HCT116 (cell line): ENCODE measurements around the gene FBH1. TPM values are rescaled to one million over a fixed set of nuclear protein-coding genes. Genes with fewer than 3 reads are reported as not detected.

ENCODE experiments used
- ATAC-seq: fragments of 200-7000 bp; cut with Tn5 transposase; 2 replicates; pipeline ENCODE4 v1.9.1; 2020; ENCODE audit warnings: mild to moderate bottlenecking, moderate library complexity
- BruUV-seq: library from RNA; stranded (reverse); fragments of 400-500 nt; replicated peaks from 2 replicates; lab custom pipeline; 2021; lab: Mats Ljungman, UMichigan
- CTCF ChIA-PET: fragments of 300-600 bp; sonication (Branson Sonifier 250); formaldehyde crosslinking; loops from one replicate; lab custom pipeline; 2021; ENCODE audit warnings: antibody characterized with exemption; lab: Charles Lee
- POLR2A ChIA-PET: fragments of 300-600, 350-600 bp; sonication (Branson Sonifier 250); formaldehyde crosslinking; loops from one replicate; lab custom pipeline; 2021; ENCODE audit warnings: antibody characterized with exemption; lab: Charles Lee
- RAD21 ChIA-PET, 2 experiments: fragments of 300-600 bp; sonication (Branson Sonifier 250); formaldehyde crosslinking; loops; one replicate each; lab custom pipeline; 2023; ENCODE audit warnings: low total read pairs in 2 of 2; ENCODE audit not compliant: uncharacterized antibody in 2 of 2, unreplicated experiment in 2 of 2, low non-redundant PET in 1 of 2; lab: Charles Lee
- DNase-seq: peaks from one replicate; pipeline ENCODE4 v3.0.0-alpha.2; 2010; ENCODE audit warnings: low read depth, low spot score
- H2AFZ ChIP-seq: fragments of 200-600 bp; shearing (Covaris generic), sonication (generic); 2 replicates; pipeline ENCODE4 v1.6.1; 2017; ENCODE audit warnings: low read depth, mixed run types, mixed read lengths, antibody characterized with exemption, low read length; ENCODE audit not compliant: poor library complexity, severe bottlenecking
- H3K27ac ChIP-seq: 2 replicates; pipeline ENCODE4 v1.5.1; 2012; ENCODE audit warnings: low read depth, low read length
- H3K27me3 ChIP-seq: fragments of 200-600 bp; sonication (generic); 2 replicates; pipeline ENCODE4 v1.6.1; 2016; ENCODE audit warnings: mixed run types, low read length, mixed read lengths; ENCODE audit not compliant: insufficient read depth
- H3K36me3 ChIP-seq, 2 experiments: fragments of 200-500 bp in 1 of 2; fragments of 200-600 bp in 1 of 2; sonication (Bioruptor generic) in 1 of 2; sonication (generic) in 1 of 2; 2 replicates each; pipeline versions ENCODE4 v1.5.1 to v1.6.1; 2014 to 2016; ENCODE audit warnings: low read length in 2 of 2, inconsistent platforms in 1 of 2, mixed read lengths in 1 of 2, mixed run types in 1 of 2; ENCODE audit not compliant: insufficient read depth in 2 of 2, control insufficient read depth in 1 of 2
- H3K4me1 ChIP-seq, 2 experiments: fragments of 200-600 bp in 1 of 2; sonication (generic) in 1 of 2; 2 replicates each; pipeline versions ENCODE4 v1.5.1 to v1.6.1; 2012 to 2017; ENCODE audit warnings: low read length in 2 of 2, inconsistent platforms in 1 of 2, mild to moderate bottlenecking in 1 of 2, mixed read lengths in 1 of 2, mixed run types in 1 of 2, moderate library complexity in 1 of 2; ENCODE audit not compliant: insufficient read depth in 2 of 2, control insufficient read depth in 1 of 2
- H3K4me2 ChIP-seq: fragments of 200-600 bp; sonication (generic); 2 replicates; pipeline ENCODE4 v1.6.1; 2017; ENCODE audit warnings: mixed run types, low read length, mixed read lengths
- H3K4me3 ChIP-seq, 2 experiments: fragments of 200-600 bp in 1 of 2; sonication (generic) in 1 of 2; replicated peaks in 1 of 2; 2 replicates each; pipeline ENCODE4 v1.5.1; 2011 to 2016; ENCODE audit warnings: low read length in 2 of 2, control low read depth in 1 of 2, low read depth in 1 of 2, mild to moderate bottlenecking in 1 of 2, mixed read lengths in 1 of 2, mixed run types in 1 of 2
- H3K79me2 ChIP-seq: fragments of 200-600 bp; sonication (generic); 2 replicates; pipeline ENCODE4 v1.6.1; 2017; ENCODE audit warnings: mild to moderate bottlenecking, mixed run types, low read length, moderate library complexity, mixed read lengths; ENCODE audit not compliant: insufficient read depth
- H3K9ac ChIP-seq: fragments of 200-600 bp; sonication (generic); 2 replicates; pipeline ENCODE4 v1.6.1; 2016; ENCODE audit warnings: low read length, mixed read lengths
- H3K9me2 ChIP-seq: fragments of 200-600 bp; sonication (generic), shearing (Covaris generic); 2 replicates; pipeline ENCODE4 v1.6.1; 2017; ENCODE audit warnings: mixed run types, mild to moderate bottlenecking, moderate library complexity; ENCODE audit not compliant: insufficient read depth
- H3K9me3 ChIP-seq, 2 experiments: fragments of 200-500 bp in 1 of 2; fragments of 200-600 bp in 1 of 2; sonication (Bioruptor generic) in 1 of 2; sonication (generic) in 1 of 2; 2 replicates each; pipeline ENCODE4 v1.6.1; 2014 to 2017; ENCODE audit warnings: low read length in 2 of 2, mixed read lengths in 2 of 2, inconsistent platforms in 1 of 2, low read depth in 1 of 2, mild to moderate bottlenecking in 1 of 2, mixed run types in 1 of 2, moderate library complexity in 1 of 2; ENCODE audit not compliant: control insufficient read depth in 1 of 2, insufficient read depth in 1 of 2
- H4K20me1 ChIP-seq: fragments of 200-600 bp; sonication (generic), shearing (Covaris generic); 2 replicates; pipeline ENCODE4 v1.6.1; 2017; ENCODE audit warnings: mixed run types, mild to moderate bottlenecking, moderate library complexity; ENCODE audit not compliant: insufficient read depth
- CBX3 ChIP-seq: IDR thresholded peaks from 2 replicates; pipeline ENCODE4 v1.6.1; 2012; ENCODE audit warnings: low read depth
- CEBPB ChIP-seq: IDR thresholded peaks from 2 replicates; pipeline ENCODE4 v1.6.1; 2012; ENCODE audit warnings: low read depth
- ELF1 ChIP-seq: IDR thresholded peaks from 2 replicates; pipeline ENCODE4 v1.6.1; 2012; ENCODE audit warnings: low read depth, borderline replicate concordance
- EZH2 ChIP-seq: fragments of 200-600 bp; sonication (generic); IDR thresholded peaks from 2 replicates; pipeline ENCODE4 v1.6.1; 2017; ENCODE audit warnings: antibody characterized with exemption, mixed run types
- EZH2phosphoT487 ChIP-seq: fragments of 200-600 bp; IDR thresholded peaks from 2 replicates; pipeline ENCODE4 v1.6.1; 2018; ENCODE audit warnings: antibody characterized with exemption, borderline replicate concordance
- FOSL1 ChIP-seq: IDR thresholded peaks from 2 replicates; pipeline ENCODE4 v1.6.1; 2012; ENCODE audit warnings: low read depth
- POLR2AphosphoS5 ChIP-seq: IDR thresholded peaks from 2 replicates; pipeline ENCODE4 v1.6.1; 2011; ENCODE audit warnings: mild to moderate bottlenecking, low read depth, low read length, moderate library complexity
- RAD21 ChIP-seq: IDR thresholded peaks from 2 replicates; pipeline ENCODE4 v1.6.1; 2012; ENCODE audit warnings: low read depth, mild to moderate bottlenecking
- TCF7L2 ChIP-seq: IDR thresholded peaks from 2 replicates; pipeline ENCODE4 v1.7.0; 2011; ENCODE audit warnings: borderline replicate concordance, inconsistent platforms; ENCODE audit not compliant: insufficient read depth, insufficient read length; ENCODE audit errors: extremely low read depth
- ZFX ChIP-seq: fragments of 450-650 bp; IDR thresholded peaks from 2 replicates; pipeline ENCODE4 v1.6.1; 2017
- ZNF274 ChIP-seq: fragments of 200-500 bp; sonication (Bioruptor generic); IDR thresholded peaks from 2 replicates; pipeline ENCODE4 v1.6.1; 2014; ENCODE audit warnings: mild to moderate bottlenecking, low read depth, low read length, inconsistent platforms
- intact Hi-C: fragments of 100-400 bp; cut with micrococcal nuclease; formaldehyde crosslinking; loops from 2 replicates; pipeline ENCODE4 v1.10.0; 2022
- total RNA-seq: library from RNA; stranded (reverse); gene quantifications from one replicate; pipeline ENCODE4 v1.2.1, GENCODE V29; 2021; ENCODE audit not compliant: unreplicated experiment
- TF ChIP-seq, protein P1 (sequence below): IDR thresholded peaks from 2 replicates; pipeline ENCODE4 v1.6.1; 2011; ENCODE audit warnings: mild to moderate bottlenecking, low read length, moderate library complexity; ENCODE audit not compliant: insufficient replicate concordance; ENCODE audit errors: extremely low read depth
- TF ChIP-seq, protein P2 (sequence below): IDR thresholded peaks from 2 replicates; pipeline ENCODE4 v1.6.1; 2012; ENCODE audit warnings: low read depth
- TF ChIP-seq, protein P3 (sequence below), 3 experiments: fragments of 200-600 bp in 1 of 3; sonication (generic) in 1 of 3; IDR thresholded peaks in 2 of 3; conservative IDR thresholded peaks in 1 of 3; 2 replicates each; pipeline ENCODE4 v1.5.1; 2012 to 2017; ENCODE audit warnings: low read depth in 2 of 3, low read length in 2 of 3, antibody characterized with exemption in 1 of 3, borderline replicate concordance in 1 of 3, control low read depth in 1 of 3, mild to moderate bottlenecking in 1 of 3, mixed read lengths in 1 of 3, mixed run types in 1 of 3, moderate library complexity in 1 of 3; ENCODE audit not compliant: insufficient read depth in 1 of 3
- TF ChIP-seq, protein P4 (sequence below): IDR thresholded peaks from 2 replicates; pipeline ENCODE4 v1.6.1; 2012

FBH1 gene
- total RNA-seq, 1 experiment from 2014 or later = 70.2 TPM

DNA sequence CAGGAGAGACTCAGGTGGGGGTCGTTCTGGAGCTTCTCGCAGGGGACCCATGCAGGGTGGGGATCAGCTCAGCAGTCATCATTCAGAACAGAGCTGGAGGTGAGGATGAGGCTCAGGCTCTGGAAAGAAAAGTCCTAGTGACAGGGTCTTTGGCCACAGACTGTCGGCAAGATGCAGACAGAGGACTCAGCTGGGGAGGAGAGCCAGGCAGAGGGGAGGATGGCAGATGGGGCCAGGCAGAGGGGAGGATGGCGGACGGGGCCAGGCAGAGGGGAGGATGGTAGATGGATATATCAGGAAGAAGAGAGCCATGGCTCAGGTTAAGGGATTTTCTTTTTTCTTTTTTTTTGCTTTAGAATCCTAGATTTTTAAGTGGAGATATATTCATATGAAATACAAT lies 95.0 kb downstream of the FBH1 start:
- DNase-seq (no peak), ATAC-seq (no peak)
- no peaks in the 10 kb centered on the region for H4K20me1 ChIP-seq
- H3K9me3 ChIP-seq = no peaks in the 10 kb centered on the region
- ChIA-PET CTCF (no interaction called here), POLR2A (no interaction called here), RAD21 (no interaction called here)
- intact Hi-C loops = no loop called here
- H3K4me3 ChIP-seq = no peak overlapping the region
- no peaks in the 10 kb centered on the region for H3K27me3 ChIP-seq
- H3K4me1 ChIP-seq = no peaks in the 10 kb centered on the region
- H3K9ac ChIP-seq = no peak overlapping the region
- no peak overlapping the region for H3K4me2 ChIP-seq
- H3K36me3 ChIP-seq = no peaks in the 10 kb centered on the region
- no peak overlapping the region for H2AFZ ChIP-seq
- no peaks in the 10 kb centered on the region for H3K9me2 ChIP-seq
- no peak for TF ChIP-seq ZFX
- no peak for TF ChIP-seq TCF7L2
- no peak for TF ChIP-seq EZH2phosphoT487
- TF ChIP-seq, protein P1, sequence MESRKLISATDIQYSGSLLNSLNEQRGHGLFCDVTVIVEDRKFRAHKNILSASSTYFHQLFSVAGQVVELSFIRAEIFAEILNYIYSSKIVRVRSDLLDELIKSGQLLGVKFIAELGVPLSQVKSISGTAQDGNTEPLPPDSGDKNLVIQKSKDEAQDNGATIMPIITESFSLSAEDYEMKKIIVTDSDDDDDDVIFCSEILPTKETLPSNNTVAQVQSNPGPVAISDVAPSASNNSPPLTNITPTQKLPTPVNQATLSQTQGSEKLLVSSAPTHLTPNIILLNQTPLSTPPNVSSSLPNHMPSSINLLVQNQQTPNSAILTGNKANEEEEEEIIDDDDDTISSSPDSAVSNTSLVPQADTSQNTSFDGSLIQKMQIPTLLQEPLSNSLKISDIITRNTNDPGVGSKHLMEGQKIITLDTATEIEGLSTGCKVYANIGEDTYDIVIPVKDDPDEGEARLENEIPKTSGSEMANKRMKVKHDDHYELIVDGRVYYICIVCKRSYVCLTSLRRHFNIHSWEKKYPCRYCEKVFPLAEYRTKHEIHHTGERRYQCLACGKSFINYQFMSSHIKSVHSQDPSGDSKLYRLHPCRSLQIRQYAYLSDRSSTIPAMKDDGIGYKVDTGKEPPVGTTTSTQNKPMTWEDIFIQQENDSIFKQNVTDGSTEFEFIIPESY = no peak
- no peak for TF ChIP-seq POLR2AphosphoS5
- TF ChIP-seq, protein P2, sequence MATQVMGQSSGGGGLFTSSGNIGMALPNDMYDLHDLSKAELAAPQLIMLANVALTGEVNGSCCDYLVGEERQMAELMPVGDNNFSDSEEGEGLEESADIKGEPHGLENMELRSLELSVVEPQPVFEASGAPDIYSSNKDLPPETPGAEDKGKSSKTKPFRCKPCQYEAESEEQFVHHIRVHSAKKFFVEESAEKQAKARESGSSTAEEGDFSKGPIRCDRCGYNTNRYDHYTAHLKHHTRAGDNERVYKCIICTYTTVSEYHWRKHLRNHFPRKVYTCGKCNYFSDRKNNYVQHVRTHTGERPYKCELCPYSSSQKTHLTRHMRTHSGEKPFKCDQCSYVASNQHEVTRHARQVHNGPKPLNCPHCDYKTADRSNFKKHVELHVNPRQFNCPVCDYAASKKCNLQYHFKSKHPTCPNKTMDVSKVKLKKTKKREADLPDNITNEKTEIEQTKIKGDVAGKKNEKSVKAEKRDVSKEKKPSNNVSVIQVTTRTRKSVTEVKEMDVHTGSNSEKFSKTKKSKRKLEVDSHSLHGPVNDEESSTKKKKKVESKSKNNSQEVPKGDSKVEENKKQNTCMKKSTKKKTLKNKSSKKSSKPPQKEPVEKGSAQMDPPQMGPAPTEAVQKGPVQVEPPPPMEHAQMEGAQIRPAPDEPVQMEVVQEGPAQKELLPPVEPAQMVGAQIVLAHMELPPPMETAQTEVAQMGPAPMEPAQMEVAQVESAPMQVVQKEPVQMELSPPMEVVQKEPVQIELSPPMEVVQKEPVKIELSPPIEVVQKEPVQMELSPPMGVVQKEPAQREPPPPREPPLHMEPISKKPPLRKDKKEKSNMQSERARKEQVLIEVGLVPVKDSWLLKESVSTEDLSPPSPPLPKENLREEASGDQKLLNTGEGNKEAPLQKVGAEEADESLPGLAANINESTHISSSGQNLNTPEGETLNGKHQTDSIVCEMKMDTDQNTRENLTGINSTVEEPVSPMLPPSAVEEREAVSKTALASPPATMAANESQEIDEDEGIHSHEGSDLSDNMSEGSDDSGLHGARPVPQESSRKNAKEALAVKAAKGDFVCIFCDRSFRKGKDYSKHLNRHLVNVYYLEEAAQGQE = no peak
- TF ChIP-seq, protein P3, sequence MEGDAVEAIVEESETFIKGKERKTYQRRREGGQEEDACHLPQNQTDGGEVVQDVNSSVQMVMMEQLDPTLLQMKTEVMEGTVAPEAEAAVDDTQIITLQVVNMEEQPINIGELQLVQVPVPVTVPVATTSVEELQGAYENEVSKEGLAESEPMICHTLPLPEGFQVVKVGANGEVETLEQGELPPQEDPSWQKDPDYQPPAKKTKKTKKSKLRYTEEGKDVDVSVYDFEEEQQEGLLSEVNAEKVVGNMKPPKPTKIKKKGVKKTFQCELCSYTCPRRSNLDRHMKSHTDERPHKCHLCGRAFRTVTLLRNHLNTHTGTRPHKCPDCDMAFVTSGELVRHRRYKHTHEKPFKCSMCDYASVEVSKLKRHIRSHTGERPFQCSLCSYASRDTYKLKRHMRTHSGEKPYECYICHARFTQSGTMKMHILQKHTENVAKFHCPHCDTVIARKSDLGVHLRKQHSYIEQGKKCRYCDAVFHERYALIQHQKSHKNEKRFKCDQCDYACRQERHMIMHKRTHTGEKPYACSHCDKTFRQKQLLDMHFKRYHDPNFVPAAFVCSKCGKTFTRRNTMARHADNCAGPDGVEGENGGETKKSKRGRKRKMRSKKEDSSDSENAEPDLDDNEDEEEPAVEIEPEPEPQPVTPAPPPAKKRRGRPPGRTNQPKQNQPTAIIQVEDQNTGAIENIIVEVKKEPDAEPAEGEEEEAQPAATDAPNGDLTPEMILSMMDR (IDR thresholded peaks at IDR 0.05 in 2 of 3, conservative IDR thresholded peaks at IDR 0.05 in 1 of 3; ENCODE audit: borderline replicate concordance in 1 of 3, insufficient read depth in 1 of 3, low read depth in 2 of 3, low read length in 2 of 3) = no peak
- TF ChIP-seq ELF1 = no peak
- no peak for TF ChIP-seq ZNF274
- TF ChIP-seq, protein P4, sequence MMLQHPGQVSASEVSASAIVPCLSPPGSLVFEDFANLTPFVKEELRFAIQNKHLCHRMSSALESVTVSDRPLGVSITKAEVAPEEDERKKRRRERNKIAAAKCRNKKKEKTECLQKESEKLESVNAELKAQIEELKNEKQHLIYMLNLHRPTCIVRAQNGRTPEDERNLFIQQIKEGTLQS = no peak
- no peak for TF ChIP-seq FOSL1
- no peak for TF ChIP-seq CEBPB
- no peak for TF ChIP-seq EZH2
- TF ChIP-seq RAD21 = no peak
- TF ChIP-seq CBX3 = no peak
- no peaks in the 10 kb centered on the region for H3K79me2 ChIP-seq
- BruUV-seq = no TSS peak
- H3K27ac ChIP-seq = no peak overlapping the region
